GM18951 (cell line): ENCODE data around the gene NOP9.
"Not testable (repeated sequence)": the region's sequence is repeated elsewhere in the genome, so short reads cannot be mapped to it uniquely, and the experiment has no call there.

ENCODE experiments used
- POLR2A ChIP-seq: IDR thresholded peaks from 4 replicates; pipeline ENCODE4 v1.6.1; 2011; ENCODE audit warnings: mild to moderate bottlenecking; ENCODE audit not compliant: insufficient read length, insufficient read depth; ENCODE audit errors: extremely low read depth
- in situ Hi-C: fragments of 300-500 bp; cut with MboI; formaldehyde crosslinking; loops from one replicate; pipeline ENCODE4 v1.12.0; 2022; ENCODE audit warnings: low sequenced_read_pairs, mixed read lengths, inconsistent platforms; ENCODE audit not compliant: unreplicated experiment

The NOP9 gene

GRCh38 chr14:24353559-24354481, 54.2 kb downstream of the NOP9 start:
- no peak for TF ChIP-seq POLR2A
- in situ Hi-C loops, result no loop called here

GRCh38 chr14:24354482-24354825, 54.8 kb downstream of the NOP9 start:
- in situ Hi-C loops, result not testable (repeated sequence)

- in situ Hi-C loops, result no loop called here
These were observed 55.4 kb downstream of the NOP9 start for GRCh38 chr14:24355009-24355408.

GRCh38 chr14:24356208-24356607, 56.6 kb downstream of the NOP9 start:
- in situ Hi-C loops, result no loop called here
- no peak for TF ChIP-seq POLR2A

More at GRCh38 chr14:24355009-24355408, 55.4 kb downstream of the NOP9 start:
- TF ChIP-seq POLR2A, result no peak
